SK-MEL-5 (cell line): ENCODE measurements around the gene RPL10. TPM values are rescaled to one million over a fixed set of nuclear protein-coding genes. Genes with fewer than 3 reads are reported as not detected.

ENCODE experiments used
- DNase-seq: peaks from one replicate; pipeline ENCODE4 v3.0.0-alpha.2; 2016; ENCODE audit warnings: low read depth, low spot score
- in situ Hi-C: cut with HindIII; loops from 2 replicates; pipeline ENCODE4 v1.10.0; 2016; ENCODE audit warnings: low sequenced_read_pairs, high pct_unique_total_duplicates, low pct_unique_long_range_greater_than_20kb
- polyA plus RNA-seq, 2 experiments: library from polyadenylated mRNA; depleted of rRNA; stranded (reverse); fragments of >200 nt; gene quantifications; 2 replicates each; pipeline ENCODE4 v1.2.3, GENCODE V29; 2015
- total RNA-seq: library from RNA; depleted of rRNA; stranded (reverse); fragments of >200 nt; shearing (Covaris generic); gene quantifications from 2 replicates; pipeline ENCODE4 v1.2.3, GENCODE V29; 2014; rRNA removed

The RPL10 gene
- 3,421 and 3,578 TPM in 2 replicates for total RNA-seq
- polyA plus RNA-seq (2015; cell fraction: cytosol; rRNA removed): 4,659 and 5,421 TPM in 2 replicates
- polyA plus RNA-seq (2015; cell fraction: nucleus; rRNA removed): 1,251 and 1,421 TPM in 2 replicates

GRCh38 chrX:154397888-154398667 lies at the start of gene RPL10:
TSS of gene RPL10 (plus strand) at chrX:154398377. CDS start at chrX:154398520, 143 bp downstream.
- peak; percentile 95 for DNase-seq
- in situ Hi-C loops: no loop called here

- in situ Hi-C loops: no loop called here
- DNase-seq: no peak
Measured at GRCh38 chrX:154348646-154349358, 49.4 kb upstream of the RPL10 start.

GRCh38 chrX:154349359-154349935 lies 48.7 kb upstream of the RPL10 start:
- no peak for DNase-seq
- in situ Hi-C loops: no loop called here

GRCh38 chrX:154349979-154350378 lies 48.2 kb upstream of the RPL10 start:
- in situ Hi-C loops: no loop called here

GRCh38 chrX:154350429-154351182 lies 47.6 kb upstream of the RPL10 start:
- in situ Hi-C loops: no loop called here

More at GRCh38 chrX:154349979-154350378, 48.2 kb upstream of the RPL10 start:
- no peak for DNase-seq

DNA sequence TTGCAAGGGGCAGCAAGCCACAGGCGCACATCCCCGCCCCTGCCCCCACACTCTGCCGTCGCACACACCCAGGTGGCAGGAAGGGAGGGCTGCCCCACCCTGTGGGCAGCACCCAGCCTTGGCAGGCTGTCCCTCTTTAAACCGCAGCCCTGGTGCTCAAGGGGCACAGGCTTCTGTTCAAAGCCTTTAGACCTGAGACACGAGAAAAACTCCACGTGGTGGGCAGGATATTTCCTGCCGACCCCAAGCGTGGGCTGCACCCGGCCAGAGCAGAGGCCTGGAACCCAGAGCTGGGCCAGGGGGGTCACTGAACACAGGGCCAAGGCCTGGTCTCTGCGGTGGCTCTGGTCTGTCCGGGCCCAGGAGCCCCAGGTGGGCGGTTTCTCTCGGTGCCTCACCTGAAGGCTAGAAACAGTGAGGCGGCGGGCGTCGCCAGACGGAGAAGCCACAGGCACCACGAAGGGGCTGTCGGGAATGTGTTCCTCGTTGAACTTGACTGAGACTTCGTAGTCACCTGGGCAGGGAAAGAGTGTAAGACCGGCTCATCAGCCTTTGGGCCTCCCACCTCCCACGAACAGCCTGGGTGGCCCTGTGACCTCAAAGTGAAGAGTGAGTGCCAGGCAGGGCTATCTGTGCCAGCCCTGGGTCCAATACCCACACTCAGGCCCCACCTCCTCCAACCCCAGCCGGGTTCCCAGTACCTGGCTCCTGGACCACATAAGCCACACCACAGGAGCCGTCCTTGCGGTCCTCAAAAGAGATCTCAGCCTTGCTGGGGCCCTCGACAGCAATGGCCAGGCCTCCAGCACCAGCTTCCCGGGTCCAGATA lies 46.8 kb upstream of the RPL10 start:
- DNase-seq: no peak
- in situ Hi-C loops: no loop called here

More at GRCh38 chrX:154350429-154351182, 47.6 kb upstream of the RPL10 start:
- DNase-seq: no peak

GRCh38 chrX:154352012-154352401 lies 46.2 kb upstream of the RPL10 start:
- DNase-seq: no peak
- in situ Hi-C loops: no loop called here

GRCh38 chrX:154352466-154352865 lies 45.7 kb upstream of the RPL10 start:
- in situ Hi-C loops: no loop called here

GRCh38 chrX:154353172-154353843 lies 44.9 kb upstream of the RPL10 start:
- in situ Hi-C loops: no loop called here
- no peak for DNase-seq

More at GRCh38 chrX:154352466-154352865, 45.7 kb upstream of the RPL10 start:
- no peak for DNase-seq

- DNase-seq: no peak
- in situ Hi-C loops: no loop called here
Measured at GRCh38 chrX:154354013-154354412, 44.2 kb upstream of the RPL10 start.

GRCh38 chrX:154354516-154354915 lies 43.7 kb upstream of the RPL10 start:
- in situ Hi-C loops: no loop called here
- no peak for DNase-seq

DNA sequence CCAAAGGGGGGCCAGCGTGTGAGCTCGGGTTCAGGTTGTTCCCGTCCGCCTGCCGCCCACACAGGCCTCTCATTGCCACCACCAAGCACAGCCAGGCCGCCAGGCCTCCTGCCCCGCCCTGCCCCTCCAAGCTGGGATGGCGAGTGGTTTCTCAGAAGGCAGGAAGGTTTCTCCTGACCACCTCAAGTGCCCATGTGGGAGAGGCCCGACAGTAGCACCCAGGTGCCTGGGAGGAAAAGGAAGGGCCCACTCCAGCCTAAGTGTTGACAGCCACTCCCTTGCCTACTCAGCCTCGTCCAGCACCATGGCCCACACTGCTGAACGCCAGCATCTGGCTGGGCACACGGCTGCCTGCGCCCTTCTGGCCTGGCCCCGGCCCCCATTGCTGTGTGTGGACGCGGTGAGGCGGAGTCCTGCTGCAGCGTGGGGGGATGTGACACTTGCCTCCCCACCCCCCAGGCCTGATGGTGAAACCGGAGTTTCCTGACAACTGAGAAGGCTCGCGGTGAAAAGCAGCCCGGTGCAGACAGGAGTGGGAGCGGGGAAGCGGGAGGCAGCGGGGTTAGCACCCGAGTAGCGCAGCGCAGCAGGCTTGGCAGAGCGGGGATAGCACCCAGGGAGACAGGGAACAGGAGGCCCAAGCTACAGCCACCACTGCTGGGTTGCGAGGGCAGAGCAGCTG lies 42.9 kb upstream of the RPL10 start:
- DNase-seq: no peak
- in situ Hi-C loops: no loop called here

GRCh38 chrX:154355776-154356140 lies 42.4 kb upstream of the RPL10 start:
- in situ Hi-C loops: no loop called here
- no peak for DNase-seq

DNA sequence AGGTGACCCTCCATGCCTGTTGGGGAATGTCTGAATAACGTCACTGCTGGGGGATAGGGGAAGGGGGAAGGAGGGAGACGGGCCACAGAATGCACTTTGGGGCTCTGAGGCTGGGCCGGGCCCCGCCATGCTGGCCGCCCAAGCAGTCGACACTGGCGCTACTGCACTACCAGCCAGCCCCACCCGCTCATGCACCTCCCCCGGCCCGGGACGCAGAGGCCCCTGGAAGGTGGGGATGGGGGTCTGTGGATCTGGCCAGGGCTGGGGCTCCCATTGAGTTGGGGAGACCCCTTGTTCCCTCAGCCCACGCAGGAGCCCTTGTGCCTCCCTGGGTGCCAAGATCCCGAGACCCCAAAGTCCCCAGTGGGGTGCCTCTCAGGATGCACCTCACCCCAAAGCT lies 41.6 kb upstream of the RPL10 start:
- in situ Hi-C loops: no loop called here

DNA sequence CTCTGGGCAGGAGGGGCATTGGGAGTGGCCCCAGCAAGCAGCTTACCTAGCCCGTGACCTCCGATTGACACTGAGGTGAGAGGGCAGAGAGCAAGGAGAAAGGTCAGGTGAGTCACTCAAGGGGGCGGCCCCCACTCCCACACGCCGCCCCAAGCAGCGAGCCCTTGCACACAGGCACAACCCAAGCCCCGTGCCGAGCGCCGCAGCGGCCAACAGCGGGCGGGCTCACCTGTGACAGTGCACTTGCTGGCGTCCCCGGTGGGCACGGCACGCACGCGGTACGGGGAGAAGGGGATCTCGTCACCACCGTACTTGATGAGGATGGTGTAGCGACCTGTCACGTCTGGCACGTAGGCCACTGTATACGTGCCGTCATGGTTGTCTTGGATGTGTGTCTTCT lies 41.0 kb upstream of the RPL10 start:
- in situ Hi-C loops: no loop called here
- no peak for DNase-seq

More for the DNA sequence above, 41.6 kb upstream of the RPL10 start:
- no peak for DNase-seq

DNA sequence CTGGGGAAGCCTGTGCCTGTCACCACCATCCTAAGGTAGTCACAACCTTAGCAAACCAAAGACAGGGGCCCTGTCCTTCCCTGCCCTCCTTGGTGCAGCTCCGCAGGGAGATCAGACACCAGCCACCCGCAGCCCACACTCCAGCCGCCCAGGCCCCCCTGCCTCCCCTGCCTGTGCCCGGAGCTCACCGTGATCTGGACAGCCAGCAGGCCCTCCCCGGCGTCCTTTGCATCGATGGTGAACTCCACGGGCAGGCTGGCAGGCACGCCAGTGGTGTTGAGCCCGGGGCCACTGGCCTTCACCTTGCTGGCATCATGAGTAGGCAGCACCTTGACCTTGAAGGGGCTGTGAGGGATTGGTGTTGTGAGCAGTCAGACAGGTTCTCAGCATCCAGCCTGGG lies 40.2 kb upstream of the RPL10 start:
- no peak for DNase-seq
- in situ Hi-C loops: no loop called here
